ENCODE data around the gene KDM4C. TPM values are rescaled to one million over a fixed set of nuclear protein-coding genes. Genes with fewer than 3 reads are reported as not detected.

Gene KDM4C
- total RNA-seq, 4 donors from 2014 or later: 52.1 to 83.6 (median 65.5) TPM

- TF ChIP-seq CTCF (IDR thresholded peaks at IDR 0.05) (no peak), POLR2A (IDR thresholded peaks at IDR 0.05) (no peak)
- Histone ChIP-seq H3K9me3 (no peaks in the 10 kb centered on the region), H3K27ac (no peak overlapping the region), H3K27me3 (no peaks in the 10 kb centered on the region), H3K4me3 (replicated peaks in 1 of 3) (no peak overlapping the region), H3K4me1 (no peaks in the 10 kb centered on the region), H3K36me3 (no peaks in the 10 kb centered on the region)
- intact Hi-C loops (cut with DNase I): no loop called here
- WGBS, 2 donors: 94 to 99% methylated on average over 3 of the region's 3 CpGs
- DNase-seq: no peak
Observed at GRCh38 chr9:7079051-7079450, 321.3 kb downstream of the KDM4C start.

GRCh38 chr9:7081065-7081600, 323.4 kb downstream of the KDM4C start:
- H3K27me3 ChIP-seq: no peaks in the 10 kb centered on the region
- no peak overlapping the region for H3K4me3 ChIP-seq (replicated peaks in 1 of 3)
- no peaks in the 10 kb centered on the region for H3K36me3 ChIP-seq
- no peaks in the 10 kb centered on the region for H3K4me1 ChIP-seq
- TF ChIP-seq CTCF (IDR thresholded peaks at IDR 0.05): no peak
- no peak for TF ChIP-seq POLR2A (IDR thresholded peaks at IDR 0.05)
- intact Hi-C loops (cut with DNase I): no loop called here
- WGBS, 2 donors: 84 to 92% methylated on average over 5 of the region's 5 CpGs
- no peak for DNase-seq
- no peak overlapping the region for H3K27ac ChIP-seq
- H3K9me3 ChIP-seq: no peaks in the 10 kb centered on the region

- H3K27me3 ChIP-seq: no peaks in the 10 kb centered on the region
- H3K4me1 ChIP-seq: no peaks in the 10 kb centered on the region
- H3K4me3 ChIP-seq (replicated peaks in 1 of 3): no peak overlapping the region
- TF ChIP-seq POLR2A (IDR thresholded peaks at IDR 0.05): no peak
- no peak for TF ChIP-seq CTCF (IDR thresholded peaks at IDR 0.05)
- H3K36me3 ChIP-seq: no peaks in the 10 kb centered on the region
- DNase-seq: no peak
- H3K9me3 ChIP-seq: no peaks in the 10 kb centered on the region
- 96 to 100% methylated on average over 1 of the region's 1 CpG for WGBS, 2 donors
- intact Hi-C loops (cut with DNase I): no loop called here
- H3K27ac ChIP-seq: no peak overlapping the region
Observed at GRCh38 chr9:7083192-7083591, 325.4 kb downstream of the KDM4C start.

- 79 to 82% methylated on average over 4 of the region's 4 CpGs for WGBS, 2 donors
- no peak overlapping the region for H3K27ac ChIP-seq
- intact Hi-C loops (cut with DNase I): no loop called here
- no peak for DNase-seq
- H3K27me3 ChIP-seq: no peaks in the 10 kb centered on the region
- TF ChIP-seq CTCF (IDR thresholded peaks at IDR 0.05): no peak
- TF ChIP-seq POLR2A (IDR thresholded peaks at IDR 0.05): no peak
- no peak overlapping the region for H3K4me3 ChIP-seq (replicated peaks in 1 of 3)
- H3K9me3 ChIP-seq: no peaks in the 10 kb centered on the region
- peaks cover 0 to 3% of the 10 kb centered on the region in 2 donors for H3K4me1 ChIP-seq
- H3K36me3 ChIP-seq: no peaks in the 10 kb centered on the region
Observed at GRCh38 chr9:7085357-7085756, 327.6 kb downstream of the KDM4C start.

GRCh38 chr9:7086389-7086788, 328.6 kb downstream of the KDM4C start:
- H3K9me3 ChIP-seq: no peaks in the 10 kb centered on the region
- H3K27ac ChIP-seq: no peak overlapping the region
- H3K4me3 ChIP-seq (replicated peaks in 1 of 3): no peak overlapping the region
- peaks cover 0 to 3% of the 10 kb centered on the region in 2 donors for H3K4me1 ChIP-seq
- H3K36me3 ChIP-seq: no peaks in the 10 kb centered on the region
- H3K27me3 ChIP-seq: no peaks in the 10 kb centered on the region
- intact Hi-C loops (cut with DNase I): no loop called here
- TF ChIP-seq CTCF (IDR thresholded peaks at IDR 0.05) (no peak), POLR2A (IDR thresholded peaks at IDR 0.05) (no peak)
- WGBS, 2 donors: 90 to 98% methylated on average over 3 of the region's 3 CpGs
- no peak for DNase-seq

Data from thyroid gland (tissue), 4 donors.